ENCODE data around the gene PFDN6. TPM values are rescaled to one million over a fixed set of nuclear protein-coding genes. Genes with fewer than 3 reads are reported as not detected.

PFDN6 gene
- total and polyA plus RNA-seq, 10 of the 15 experiments (the other 5 are each of a cell fraction or from before 2014, with no cell fraction given): 3.1 to 168 (median 82.6) TPM

- TF ChIP-seq POLR2AphosphoS2 (IDR thresholded peaks at IDR 0.05; ENCODE audit: low read depth, low read length): peak; percentile 73; the same call in 1 of the 2 replicates
- TF ChIP-seq SP1 (IDR thresholded peaks at IDR 0.05; ENCODE audit: low read depth, low read length): peak; percentile 60
- TF ChIP-seq PBX3 (IDR thresholded peaks at IDR 0.05; ENCODE audit: insufficient replicate concordance, low read depth, low read length): no peak
- TF ChIP-seq KAT2A (conservative IDR thresholded peaks at IDR 0.05; ENCODE audit: control insufficient read depth, low read depth, low read length): no peak
- TF ChIP-seq EP300 (IDR thresholded peaks at IDR 0.05; ENCODE audit: borderline replicate concordance in 1 of 2, control insufficient read depth in 1 of 2, low read depth in 2 of 2, low read length in 2 of 2): no peak
- no peak for TF ChIP-seq E2F4 (IDR thresholded peaks at IDR 0.05; ENCODE audit: low read depth, low read length)
- TF ChIP-seq CUX1 (IDR thresholded peaks at IDR 0.05; ENCODE audit: insufficient replicate concordance, low read depth, low read length): no peak
- peak; percentile 67; the same call in 1 of the 2 replicates for TF ChIP-seq HDGF (IDR thresholded peaks at IDR 0.05)
- 0 out of 2 replicates have a peak, but pooled peaks have one; percentile 12 for TF ChIP-seq PAX5 (IDR thresholded peaks at IDR 0.05; ENCODE audit: borderline replicate concordance, low read depth, low read length)
- TF ChIP-seq CBFB (IDR thresholded peaks at IDR 0.05; ENCODE audit: low read depth): 0 out of 2 replicates have a peak, but pooled peaks have one; percentile 18
- peak; percentile 97; the same call in 1 of the 2 replicates for TF ChIP-seq WRNIP1 (IDR thresholded peaks at IDR 0.05; ENCODE audit: borderline replicate concordance, low read depth, low read length)
- TF ChIP-seq MLLT1 (IDR thresholded peaks at IDR 0.05): 0 out of 2 replicates have a peak, but pooled peaks have one; percentile 42
- no peak for TF ChIP-seq SRF (IDR thresholded peaks at IDR 0.05; ENCODE audit: low read depth in 2 of 2, low read length in 2 of 2)
- no peak for TF ChIP-seq SMC3 (IDR thresholded peaks at IDR 0.05; ENCODE audit: borderline replicate concordance, low read length)
- no peak for TF ChIP-seq RAD21 (IDR thresholded peaks at IDR 0.05; ENCODE audit: insufficient read depth, low read depth, low read length)
These were observed 28.4 kb downstream of the PFDN6 start, which contains the start of gene ZBTB22 (continued) for GRCh38 chr6:33317669-33318425.
